ENCODE measurements around the gene ASTL. TPM values are rescaled to one million over a fixed set of nuclear protein-coding genes. Genes with fewer than 3 reads are reported as not detected.

Gene ASTL
- total and polyA plus RNA-seq, 2 experiments from 2014 or later = not detected

- H3K27ac ChIP-seq = no peak overlapping the region
- peak; percentile 70 to 81 for DNase-seq (ENCODE audit: low read depth in 1 of 2, low spot score in 1 of 2)
- H3K4me1 ChIP-seq (ENCODE audit: low read depth) = no peaks in the 10 kb centered on the region
- no peaks in the 10 kb centered on the region for H3K36me3 ChIP-seq
- no peaks in the 10 kb centered on the region for H3K9me3 ChIP-seq (ENCODE audit: low read depth)
- no peaks in the 10 kb centered on the region for H3K27me3 ChIP-seq
- peak; percentile 96 for TF ChIP-seq CTCF (IDR thresholded peaks at IDR 0.05; ENCODE audit: low read depth, low read length)
- H3K4me3 ChIP-seq = no peak overlapping the region
Observed at GRCh38 chr2:96174251-96175144, 36.2 kb upstream of the ASTL start.

GRCh38 chr2:96171831-96172230 lies 33.5 kb upstream of the ASTL start:
- Histone ChIP-seq H3K4me1 (ENCODE audit: low read depth) (no peaks in the 10 kb centered on the region), H3K27me3 (peaks cover 4% of the 10 kb centered on the region), H3K4me3 (no peak overlapping the region), H3K9me3 (ENCODE audit: low read depth) (no peaks in the 10 kb centered on the region), H3K27ac (no peak overlapping the region), H3K36me3 (no peaks in the 10 kb centered on the region)
- no peak for TF ChIP-seq CTCF (IDR thresholded peaks at IDR 0.05; ENCODE audit: low read depth, low read length)
- no peak for DNase-seq (ENCODE audit: low read depth in 1 of 2, low spot score in 1 of 2)

- Histone ChIP-seq H3K27ac (no peak overlapping the region), H3K9me3 (ENCODE audit: low read depth) (no peaks in the 10 kb centered on the region), H3K27me3 (peaks cover 4% of the 10 kb centered on the region), H3K4me1 (ENCODE audit: low read depth) (no peaks in the 10 kb centered on the region), H3K4me3 (no peak overlapping the region), H3K36me3 (no peaks in the 10 kb centered on the region)
- no peak for DNase-seq (ENCODE audit: low read depth in 1 of 2, low spot score in 1 of 2)
- TF ChIP-seq CTCF (IDR thresholded peaks at IDR 0.05; ENCODE audit: low read depth, low read length) = no peak
Observed at GRCh38 chr2:96170626-96171025, 32.3 kb upstream of the ASTL start.

- H3K9me3 ChIP-seq (ENCODE audit: low read depth) = no peaks in the 10 kb centered on the region
- H3K27me3 ChIP-seq = peaks cover 4% of the 10 kb centered on the region
- H3K36me3 ChIP-seq = no peaks in the 10 kb centered on the region
- no peak overlapping the region for H3K27ac ChIP-seq
- no peak for DNase-seq (ENCODE audit: low read depth in 1 of 2, low spot score in 1 of 2)
- no peak overlapping the region for H3K4me3 ChIP-seq
- H3K4me1 ChIP-seq (ENCODE audit: low read depth) = no peaks in the 10 kb centered on the region
- TF ChIP-seq CTCF (IDR thresholded peaks at IDR 0.05; ENCODE audit: low read depth, low read length) = no peak
Observed at GRCh38 chr2:96169868-96170507, 31.7 kb upstream of the ASTL start.

DNA sequence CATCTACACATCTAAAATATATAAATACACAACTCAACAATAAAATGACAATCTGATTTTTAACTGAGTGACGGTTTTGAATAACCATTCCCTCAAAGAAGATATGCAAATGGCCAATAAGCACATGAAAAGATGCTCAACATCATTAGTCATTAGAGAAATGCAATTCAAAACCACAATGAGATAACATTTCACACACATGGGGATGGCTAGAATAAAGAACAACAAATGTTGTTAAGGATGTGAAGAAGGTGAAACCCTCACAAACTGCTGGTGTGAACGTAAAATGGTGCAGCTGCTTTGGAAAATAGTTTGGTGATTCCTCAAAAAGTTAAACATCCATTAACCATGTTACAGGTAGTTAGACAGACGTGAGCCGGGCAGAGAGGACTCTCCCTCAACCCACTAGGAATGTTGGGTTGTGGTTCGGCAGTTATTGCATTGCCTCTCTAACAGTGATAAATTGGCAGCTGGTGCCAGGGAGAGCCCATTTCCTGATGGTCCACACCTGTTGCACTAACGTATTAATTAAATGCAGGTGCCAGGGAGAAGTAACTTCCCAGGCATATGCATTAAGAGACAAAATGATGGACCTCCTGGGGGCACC lies 29.2 kb upstream of the ASTL start:
- H3K36me3 ChIP-seq = no peaks in the 10 kb centered on the region
- H3K4me3 ChIP-seq = no peak overlapping the region
- peaks cover 11% of the 10 kb centered on the region for H3K4me1 ChIP-seq (ENCODE audit: low read depth)
- no peak for DNase-seq (ENCODE audit: low read depth in 1 of 2, low spot score in 1 of 2)
- no peak for TF ChIP-seq CTCF (IDR thresholded peaks at IDR 0.05; ENCODE audit: low read depth, low read length)
- no peaks in the 10 kb centered on the region for H3K9me3 ChIP-seq (ENCODE audit: low read depth)
- peaks cover 4% of the 10 kb centered on the region for H3K27me3 ChIP-seq
- H3K27ac ChIP-seq = no peak overlapping the region
